Measurements from ENCODE around the gene UBASH3B.

Gene UBASH3B

GRCh38 chr11:122703541-122704272, 48.2 kb downstream of the UBASH3B start:
- H3K9ac ChIP-seq (ENCODE audit: low read length) = no peak overlapping the region
- H3K27me3 ChIP-seq (ENCODE audit: control insufficient read depth, insufficient read depth, low read length) = no peaks in the 10 kb centered on the region
- no peak overlapping the region for H3K4me3 ChIP-seq (ENCODE audit: low read length)
- H3K36me3 ChIP-seq (ENCODE audit: control insufficient read depth, insufficient read depth, low read length) = no peaks in the 10 kb centered on the region
- no peaks in the 10 kb centered on the region for H3K9me3 ChIP-seq (ENCODE audit: control insufficient read depth, low read length)
- H3K4me1 ChIP-seq (ENCODE audit: control insufficient read depth, insufficient read depth, low read length) = no peaks in the 10 kb centered on the region

GRCh38 chr11:122705396-122705795, 49.9 kb downstream of the UBASH3B start:
- no peaks in the 10 kb centered on the region for H3K9me3 ChIP-seq (ENCODE audit: control insufficient read depth, low read length)
- no peak overlapping the region for H3K4me3 ChIP-seq (ENCODE audit: low read length)
- H3K27me3 ChIP-seq (ENCODE audit: control insufficient read depth, insufficient read depth, low read length) = no peaks in the 10 kb centered on the region
- H3K4me1 ChIP-seq (ENCODE audit: control insufficient read depth, insufficient read depth, low read length) = no peaks in the 10 kb centered on the region
- H3K36me3 ChIP-seq (ENCODE audit: control insufficient read depth, insufficient read depth, low read length) = no peaks in the 10 kb centered on the region
- no peak overlapping the region for H3K9ac ChIP-seq (ENCODE audit: low read length)

GRCh38 chr11:122706291-122707088, 51.0 kb downstream of the UBASH3B start:
- Histone ChIP-seq H3K4me3 (ENCODE audit: low read length) (no peak overlapping the region), H3K9me3 (ENCODE audit: control insufficient read depth, low read length) (no peaks in the 10 kb centered on the region), H3K36me3 (ENCODE audit: control insufficient read depth, insufficient read depth, low read length) (no peaks in the 10 kb centered on the region), H3K27me3 (ENCODE audit: control insufficient read depth, insufficient read depth, low read length) (no peaks in the 10 kb centered on the region), H3K4me1 (ENCODE audit: control insufficient read depth, insufficient read depth, low read length) (no peaks in the 10 kb centered on the region), H3K9ac (ENCODE audit: low read length) (no peak overlapping the region)

GRCh38 chr11:122707111-122707510, 51.6 kb downstream of the UBASH3B start:
- no peaks in the 10 kb centered on the region for H3K27me3 ChIP-seq (ENCODE audit: control insufficient read depth, insufficient read depth, low read length)
- no peak overlapping the region for H3K9ac ChIP-seq (ENCODE audit: low read length)
- no peaks in the 10 kb centered on the region for H3K4me1 ChIP-seq (ENCODE audit: control insufficient read depth, insufficient read depth, low read length)
- H3K4me3 ChIP-seq (ENCODE audit: low read length) = no peak overlapping the region
- no peaks in the 10 kb centered on the region for H3K36me3 ChIP-seq (ENCODE audit: control insufficient read depth, insufficient read depth, low read length)
- H3K9me3 ChIP-seq (ENCODE audit: control insufficient read depth, low read length) = no peaks in the 10 kb centered on the region

- Histone ChIP-seq H3K4me1 (ENCODE audit: control insufficient read depth, insufficient read depth, low read length) (no peaks in the 10 kb centered on the region), H3K4me3 (ENCODE audit: low read length) (no peak overlapping the region), H3K36me3 (ENCODE audit: control insufficient read depth, insufficient read depth, low read length) (no peaks in the 10 kb centered on the region), H3K9ac (ENCODE audit: low read length) (no peak overlapping the region), H3K9me3 (ENCODE audit: control insufficient read depth, low read length) (no peaks in the 10 kb centered on the region), H3K27me3 (ENCODE audit: control insufficient read depth, insufficient read depth, low read length) (no peaks in the 10 kb centered on the region)
These were observed 52.4 kb downstream of the UBASH3B start for GRCh38 chr11:122707901-122708300.

GRCh38 chr11:122709039-122709760, 53.7 kb downstream of the UBASH3B start:
- Histone ChIP-seq H3K9ac (ENCODE audit: low read length) (no peak overlapping the region), H3K36me3 (ENCODE audit: control insufficient read depth, insufficient read depth, low read length) (no peaks in the 10 kb centered on the region), H3K4me3 (ENCODE audit: low read length) (no peak overlapping the region), H3K27me3 (ENCODE audit: control insufficient read depth, insufficient read depth, low read length) (no peaks in the 10 kb centered on the region), H3K9me3 (ENCODE audit: control insufficient read depth, low read length) (no peaks in the 10 kb centered on the region), H3K4me1 (ENCODE audit: control insufficient read depth, insufficient read depth, low read length) (no peaks in the 10 kb centered on the region)

- no peaks in the 10 kb centered on the region for H3K27me3 ChIP-seq (ENCODE audit: control insufficient read depth, insufficient read depth, low read length)
- H3K9me3 ChIP-seq (ENCODE audit: control insufficient read depth, low read length) = no peaks in the 10 kb centered on the region
- H3K4me3 ChIP-seq (ENCODE audit: low read length) = no peak overlapping the region
- no peaks in the 10 kb centered on the region for H3K4me1 ChIP-seq (ENCODE audit: control insufficient read depth, insufficient read depth, low read length)
- H3K9ac ChIP-seq (ENCODE audit: low read length) = no peak overlapping the region
- H3K36me3 ChIP-seq (ENCODE audit: control insufficient read depth, insufficient read depth, low read length) = no peaks in the 10 kb centered on the region
These were observed 55.8 kb downstream of the UBASH3B start for GRCh38 chr11:122711362-122711761.

- no peaks in the 10 kb centered on the region for H3K36me3 ChIP-seq (ENCODE audit: control insufficient read depth, insufficient read depth, low read length)
- no peaks in the 10 kb centered on the region for H3K27me3 ChIP-seq (ENCODE audit: control insufficient read depth, insufficient read depth, low read length)
- no peaks in the 10 kb centered on the region for H3K9me3 ChIP-seq (ENCODE audit: control insufficient read depth, low read length)
- H3K4me3 ChIP-seq (ENCODE audit: low read length) = no peak overlapping the region
- H3K4me1 ChIP-seq (ENCODE audit: control insufficient read depth, insufficient read depth, low read length) = no peaks in the 10 kb centered on the region
- H3K9ac ChIP-seq (ENCODE audit: low read length) = no peak overlapping the region
These were observed 56.4 kb downstream of the UBASH3B start for GRCh38 chr11:122711831-122712381.

- H3K27me3 ChIP-seq (ENCODE audit: control insufficient read depth, insufficient read depth, low read length) = no peaks in the 10 kb centered on the region
- H3K4me1 ChIP-seq (ENCODE audit: control insufficient read depth, insufficient read depth, low read length) = no peaks in the 10 kb centered on the region
- H3K9me3 ChIP-seq (ENCODE audit: control insufficient read depth, low read length) = no peaks in the 10 kb centered on the region
- H3K36me3 ChIP-seq (ENCODE audit: control insufficient read depth, insufficient read depth, low read length) = no peaks in the 10 kb centered on the region
- no peak overlapping the region for H3K4me3 ChIP-seq (ENCODE audit: low read length)
- no peak overlapping the region for H3K9ac ChIP-seq (ENCODE audit: low read length)
These were observed 58.5 kb downstream of the UBASH3B start for GRCh38 chr11:122714004-122714403.

- Histone ChIP-seq H3K4me3 (ENCODE audit: low read length) (no peak overlapping the region), H3K4me1 (ENCODE audit: control insufficient read depth, insufficient read depth, low read length) (no peaks in the 10 kb centered on the region), H3K36me3 (ENCODE audit: control insufficient read depth, insufficient read depth, low read length) (no peaks in the 10 kb centered on the region), H3K9me3 (ENCODE audit: control insufficient read depth, low read length) (no peaks in the 10 kb centered on the region), H3K9ac (ENCODE audit: low read length) (no peak overlapping the region), H3K27me3 (ENCODE audit: control insufficient read depth, insufficient read depth, low read length) (no peaks in the 10 kb centered on the region)
These were observed 59.0 kb downstream of the UBASH3B start for GRCh38 chr11:122714484-122714883.

- Histone ChIP-seq H3K4me1 (ENCODE audit: control insufficient read depth, insufficient read depth, low read length) (no peaks in the 10 kb centered on the region), H3K27me3 (ENCODE audit: control insufficient read depth, insufficient read depth, low read length) (no peaks in the 10 kb centered on the region), H3K4me3 (ENCODE audit: low read length) (no peak overlapping the region), H3K9me3 (ENCODE audit: control insufficient read depth, low read length) (no peaks in the 10 kb centered on the region), H3K9ac (ENCODE audit: low read length) (no peak overlapping the region), H3K36me3 (ENCODE audit: control insufficient read depth, insufficient read depth, low read length) (no peaks in the 10 kb centered on the region)
These were observed 60.3 kb downstream of the UBASH3B start for GRCh38 chr11:122715548-122716440.
